Mesenchymal stem cell (in vitro differentiated cells and primary cell): ENCODE measurements around the gene RPS3A.

Source experiments
- DNase-seq: peaks from one replicate; pipeline ENCODE4 v3.0.0-alpha.2; 2013
- H2AFZ ChIP-seq: one replicate; pipeline ENCODE4 v1.6.1; 2013; ENCODE audit warnings: low read depth, mild to moderate bottlenecking, control low read depth, inconsistent platforms, low read length, moderate library complexity
- H2AK5ac ChIP-seq: 2 replicates; pipeline ENCODE4 v1.6.1; 2013; ENCODE audit warnings: low read length, moderate library complexity, mild to moderate bottlenecking, inconsistent platforms; ENCODE audit not compliant: severe bottlenecking
- H2BK120ac ChIP-seq: one replicate; pipeline ENCODE4 v1.6.1; 2013; ENCODE audit warnings: low read depth, mild to moderate bottlenecking, inconsistent platforms, low read length, moderate library complexity
- H2BK12ac ChIP-seq, 2 experiments: one replicate each; pipeline ENCODE4 v1.6.1; 2013; ENCODE audit warnings: inconsistent platforms in 2 of 2, low read length in 2 of 2, mild to moderate bottlenecking in 2 of 2, moderate library complexity in 2 of 2, control low read depth in 1 of 2
- H2BK15ac ChIP-seq: one replicate; pipeline ENCODE4 v1.6.1; 2013; ENCODE audit warnings: mild to moderate bottlenecking, low read depth, inconsistent platforms; ENCODE audit not compliant: poor library complexity, severe bottlenecking
- H2BK5ac ChIP-seq: 2 replicates; pipeline ENCODE4 v1.6.1; 2013; ENCODE audit warnings: low read depth, mild to moderate bottlenecking, low read length, control low read depth, inconsistent platforms; ENCODE audit not compliant: poor library complexity, severe bottlenecking
- H3K14ac ChIP-seq, 2 experiments: one replicate each; pipeline ENCODE4 v1.6.1; 2013; ENCODE audit warnings: inconsistent platforms in 2 of 2, low read length in 2 of 2, control low read depth in 1 of 2, mild to moderate bottlenecking in 1 of 2, moderate library complexity in 1 of 2
- H3K18ac ChIP-seq, 2 experiments: one replicate each; pipeline ENCODE4 v1.6.1; 2013; ENCODE audit warnings: inconsistent platforms in 2 of 2, low read length in 2 of 2, control low read depth in 1 of 2, low read depth in 1 of 2, mild to moderate bottlenecking in 1 of 2
- H3K23ac ChIP-seq, 2 experiments: one replicate each; pipeline ENCODE4 v1.6.1; 2013; ENCODE audit warnings: inconsistent platforms in 2 of 2, low read length in 2 of 2, mild to moderate bottlenecking in 2 of 2, moderate library complexity in 2 of 2, control low read depth in 1 of 2
- H3K27ac ChIP-seq: 2 replicates; pipeline ENCODE4 v1.5.1; 2013; ENCODE audit warnings: mild to moderate bottlenecking, moderate library complexity, low read length, control low read depth, inconsistent platforms; ENCODE audit not compliant: poor library complexity, severe bottlenecking
- H3K27me3 ChIP-seq, 2 experiments: 2 replicates each; pipeline versions ENCODE4 v1.6.1 to v1.7.0; 2013; ENCODE audit warnings: low read length in 2 of 2, mild to moderate bottlenecking in 2 of 2, moderate library complexity in 2 of 2, control low read depth in 1 of 2, inconsistent platforms in 1 of 2; ENCODE audit not compliant: control insufficient read depth in 1 of 2, insufficient read depth in 1 of 2
- H3K36me3 ChIP-seq, 2 experiments: 2 replicates each; pipeline versions ENCODE4 v1.6.1 to v1.7.0; 2013; ENCODE audit warnings: low read length in 2 of 2, control low read depth in 1 of 2, inconsistent platforms in 1 of 2, low read depth in 1 of 2, mild to moderate bottlenecking in 1 of 2; ENCODE audit not compliant: insufficient read depth in 2 of 2, control insufficient read depth in 1 of 2
- H3K4ac ChIP-seq, 2 experiments: one replicate each; pipeline ENCODE4 v1.6.1; 2013; ENCODE audit warnings: inconsistent platforms in 2 of 2, low read length in 2 of 2, mild to moderate bottlenecking in 2 of 2, moderate library complexity in 2 of 2, control low read depth in 1 of 2, low read depth in 1 of 2
- H3K4me1 ChIP-seq: 2 replicates; pipeline ENCODE4 v1.6.1; 2013; ENCODE audit warnings: low read depth, low read length, control low read depth; ENCODE audit not compliant: control insufficient read depth, insufficient read depth
- H3K4me2 ChIP-seq: 2 replicates; pipeline ENCODE4 v1.6.1; 2013; ENCODE audit warnings: low read length, mild to moderate bottlenecking, inconsistent platforms; ENCODE audit not compliant: poor library complexity, severe bottlenecking
- H3K4me3 ChIP-seq, 2 experiments: 2 replicates each; pipeline versions ENCODE4 v1.5.1 to v1.7.0; 2013; ENCODE audit warnings: low read length in 2 of 2, mild to moderate bottlenecking in 2 of 2, control low read depth in 1 of 2, low read depth in 1 of 2; ENCODE audit not compliant: insufficient read depth in 1 of 2
- H3K79me1 ChIP-seq: replicated peaks from 2 replicates; pipeline ENCODE4 v1.6.1; 2013; ENCODE audit warnings: mild to moderate bottlenecking, control low read depth, low read length, inconsistent platforms; ENCODE audit not compliant: poor library complexity, severe bottlenecking
- H3K9ac ChIP-seq: 2 replicates; pipeline ENCODE4 v1.7.0; 2013; ENCODE audit warnings: mild to moderate bottlenecking, low read length, moderate library complexity
- H3K9me3 ChIP-seq: 2 replicates; pipeline ENCODE4 v1.7.0; 2013; ENCODE audit warnings: mild to moderate bottlenecking, low read length; ENCODE audit not compliant: control insufficient read depth
- H4K8ac ChIP-seq: one replicate; pipeline ENCODE4 v1.6.1; 2013; ENCODE audit warnings: inconsistent platforms, mild to moderate bottlenecking, low read length, moderate library complexity
- H4K91ac ChIP-seq: one replicate; pipeline ENCODE4 v1.6.1; 2013; ENCODE audit warnings: mild to moderate bottlenecking, low read length, inconsistent platforms
- whole genome bisulfite sequencing: methylation state at CpG from one replicate; pipeline ENCODE4 v1.1.7; 2013; ENCODE audit warnings: mixed read lengths; 5-methylcytosine and 5-hydroxymethylcytosine counted together

Gene RPS3A

DNA sequence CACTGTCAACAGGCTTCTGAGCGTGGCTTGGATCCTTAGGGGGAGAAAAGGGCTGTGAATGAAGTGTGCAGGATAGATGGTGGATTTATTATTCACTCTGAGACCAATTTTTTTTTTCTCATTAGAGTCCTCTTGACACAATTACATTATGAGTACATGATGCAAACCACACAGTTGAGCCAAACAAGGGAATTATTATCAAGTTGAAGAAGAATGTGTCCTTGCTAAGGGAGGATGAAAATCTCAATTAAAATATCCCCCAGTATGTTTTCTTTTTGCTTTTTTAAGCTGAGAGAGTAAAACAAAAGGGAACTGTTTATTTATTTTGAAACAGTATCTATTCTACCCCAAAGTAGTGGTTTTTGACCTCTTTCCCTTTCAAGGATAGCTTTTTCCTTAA, 40.4 kb downstream of the RPS3A start:
- H2BK5ac ChIP-seq = no peak overlapping the region
- no peak overlapping the region for H2AFZ ChIP-seq
- H4K8ac ChIP-seq = no peak overlapping the region
- H4K91ac ChIP-seq = no peak overlapping the region
- H3K27me3 ChIP-seq = no peaks in the 10 kb centered on the region
- no CpG with 5 or more reads among the region's 1 CpG for WGBS
- H3K18ac ChIP-seq = no peak overlapping the region
- no peak overlapping the region for H3K4ac ChIP-seq
- H3K36me3 ChIP-seq = peaks cover 29 to 94% of the 10 kb centered on the region in 2 experiments
- no peak overlapping the region for H3K4me3 ChIP-seq
- peaks cover 3% of the 10 kb centered on the region for H3K79me1 ChIP-seq
- no peak for DNase-seq
- H2BK120ac ChIP-seq = no peak overlapping the region
- H3K27ac ChIP-seq = no peak overlapping the region
- no peak overlapping the region for H3K23ac ChIP-seq
- no peak overlapping the region for H3K14ac ChIP-seq
- no peak overlapping the region for H2BK15ac ChIP-seq
- no peaks in the 10 kb centered on the region for H3K9me3 ChIP-seq
- no peaks in the 10 kb centered on the region for H3K4me1 ChIP-seq
- no peak overlapping the region for H3K9ac ChIP-seq
- H2AK5ac ChIP-seq = no peak overlapping the region
- no peak overlapping the region for H2BK12ac ChIP-seq
- no peak overlapping the region for H3K4me2 ChIP-seq

DNA sequence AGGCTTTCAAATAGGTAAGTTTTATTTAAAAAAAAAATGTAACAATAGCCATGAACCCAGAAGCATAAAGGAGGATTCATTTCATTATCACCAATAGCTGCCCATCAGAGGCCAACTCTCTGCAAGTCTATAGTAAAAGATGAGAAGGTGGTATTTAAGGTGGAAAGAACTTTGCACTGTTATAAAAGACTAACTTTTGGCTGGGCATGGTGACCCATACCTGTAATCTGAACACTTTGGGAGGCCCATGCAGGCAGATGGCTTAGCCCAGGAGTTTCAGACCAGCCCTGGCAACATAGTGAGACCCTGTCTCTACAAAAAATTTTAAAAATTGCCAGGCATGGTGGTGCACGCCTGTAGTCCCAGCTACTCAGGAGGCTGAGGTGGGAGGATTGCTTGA, 43.3 kb downstream of the RPS3A start:
- Histone ChIP-seq H3K4me3 (no peak overlapping the region), H2AK5ac (no peak overlapping the region), H3K18ac (no peak overlapping the region), H3K36me3 (peaks cover 30 to 94% of the 10 kb centered on the region in 2 experiments), H3K9me3 (no peaks in the 10 kb centered on the region), H2BK5ac (no peak overlapping the region), H3K9ac (no peak overlapping the region), H2BK12ac (no peak overlapping the region), H3K4me2 (no peak overlapping the region), H3K27ac (no peak overlapping the region), H3K79me1 (peaks cover 3% of the 10 kb centered on the region), H3K4me1 (peaks cover 1% of the 10 kb centered on the region), H3K27me3 (no peaks in the 10 kb centered on the region), H3K23ac (no peak overlapping the region), H2BK120ac (no peak overlapping the region), H4K8ac (no peak overlapping the region), H3K14ac (no peak overlapping the region), H4K91ac (no peak overlapping the region), H3K4ac (no peak overlapping the region), H2AFZ (no peak overlapping the region), H2BK15ac (no peak overlapping the region)
- no peak for DNase-seq
- 100% methylated on average over 1 of the region's 1 CpG for WGBS

DNA sequence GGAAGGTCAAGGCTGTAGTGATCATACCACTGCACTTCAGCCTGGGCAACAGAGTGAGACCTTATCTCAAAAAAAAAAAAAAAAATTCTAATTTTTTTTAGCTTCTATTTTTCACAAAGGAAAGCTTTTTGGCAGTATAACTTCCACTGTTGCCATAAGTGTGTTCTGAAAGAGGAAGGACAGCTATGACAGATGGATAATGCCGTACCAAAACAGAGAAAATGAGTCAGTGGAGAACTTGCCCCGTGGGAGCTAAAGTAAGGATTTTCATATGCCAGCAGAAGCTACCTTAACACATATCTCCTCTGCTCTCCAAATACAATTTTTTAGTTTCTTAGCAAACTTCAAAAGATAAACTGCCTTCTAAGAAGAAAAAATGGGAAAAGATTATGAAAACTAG, 43.7 kb downstream of the RPS3A start:
- no peak overlapping the region for H3K18ac ChIP-seq
- H2BK15ac ChIP-seq = no peak overlapping the region
- no peak overlapping the region for H4K8ac ChIP-seq
- no peak overlapping the region for H3K4me2 ChIP-seq
- DNase-seq = no peak
- no peaks in the 10 kb centered on the region for H3K27me3 ChIP-seq
- H3K23ac ChIP-seq = no peak overlapping the region
- H2BK120ac ChIP-seq = no peak overlapping the region
- no peaks in the 10 kb centered on the region for H3K9me3 ChIP-seq
- no peak overlapping the region for H3K14ac ChIP-seq
- no peak overlapping the region for H2AFZ ChIP-seq
- no peak overlapping the region for H2AK5ac ChIP-seq
- H3K4ac ChIP-seq = no peak overlapping the region
- H2BK12ac ChIP-seq = no peak overlapping the region
- peaks cover 3% of the 10 kb centered on the region for H3K79me1 ChIP-seq
- no peak overlapping the region for H2BK5ac ChIP-seq
- no peak overlapping the region for H3K4me3 ChIP-seq
- H3K4me1 ChIP-seq = peaks cover 1% of the 10 kb centered on the region
- WGBS = 100% methylated on average over 1 of the region's 2 CpGs
- no peak overlapping the region for H3K27ac ChIP-seq
- peak overlapping the region; percentile 26 for H3K9ac ChIP-seq
- H3K36me3 ChIP-seq = peaks cover 30 to 94% of the 10 kb centered on the region in 2 experiments
- no peak overlapping the region for H4K91ac ChIP-seq

DNA sequence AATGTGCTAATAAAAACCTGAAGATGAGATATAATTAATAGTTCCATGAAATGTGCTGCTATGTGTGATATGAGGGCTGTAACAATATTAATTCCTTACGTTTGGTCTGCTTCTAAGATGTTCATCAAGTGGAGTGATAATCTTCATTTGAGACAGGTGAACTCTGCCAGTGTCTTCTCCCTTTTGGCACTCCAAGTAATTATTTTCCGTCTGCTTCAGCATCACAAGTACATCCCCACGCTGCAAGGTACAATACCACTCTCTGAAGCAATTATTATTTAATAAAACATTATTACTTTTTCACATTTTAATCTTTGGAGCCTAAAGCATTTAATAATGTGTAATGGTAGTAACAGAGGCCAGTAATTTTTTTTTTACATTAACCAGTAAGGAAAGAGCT, 44.4 kb downstream of the RPS3A start:
- Histone ChIP-seq H3K23ac (no peak overlapping the region), H3K36me3 (peaks cover 25 to 94% of the 10 kb centered on the region in 2 experiments), H3K79me1 (peaks cover 3% of the 10 kb centered on the region), H3K4me1 (peaks cover 1% of the 10 kb centered on the region), H3K4ac (no peak overlapping the region), H2BK15ac (no peak overlapping the region), H4K91ac (no peak overlapping the region), H2BK120ac (no peak overlapping the region), H3K9me3 (no peaks in the 10 kb centered on the region), H4K8ac (no peak overlapping the region), H3K27ac (no peak overlapping the region), H3K4me2 (no peak overlapping the region), H3K4me3 (no peak overlapping the region), H3K9ac (no peak overlapping the region), H3K27me3 (no peaks in the 10 kb centered on the region), H3K18ac (no peak overlapping the region), H2AFZ (no peak overlapping the region), H2AK5ac (no peak overlapping the region), H2BK5ac (no peak overlapping the region), H3K14ac (no peak overlapping the region), H2BK12ac (no peak overlapping the region)
- WGBS = 89% methylated on average over 2 of the region's 3 CpGs
- DNase-seq = no peak
